CD4-positive, alpha-beta T cell treated with Interleukin-1 beta for 1 hour (primary cell): ENCODE data around the gene NXN.

Source experiments
- DNase-seq, 2 donors: peaks; one replicate each; pipeline ENCODE4 v3.0.0-alpha.2; 2020 to 2022

NXN gene

GRCh38 chr17:979539-980405, at the start of gene NXN:
Gene NXN (minus strand): TSS chr17:979776.
- DNase-seq = peak; percentile 81 to 85

GRCh38 chr17:1027044-1027443, 47.5 kb upstream of the NXN start:
- no peak for DNase-seq

- DNase-seq = no peak
These were observed 47.0 kb upstream of the NXN start for GRCh38 chr17:1026599-1026975.

GRCh38 chr17:1025733-1026598, 46.4 kb upstream of the NXN start:
- no peak for DNase-seq

- DNase-seq = no peak
These were observed 44.5 kb upstream of the NXN start for GRCh38 chr17:1024076-1024475.

- no peak for DNase-seq
These were observed 42.9 kb upstream of the NXN start for GRCh38 chr17:1022278-1023024.

GRCh38 chr17:1021147-1021546, 41.6 kb upstream of the NXN start:
- DNase-seq = no peak

- no peak for DNase-seq
These were observed 39.9 kb upstream of the NXN start for GRCh38 chr17:1019451-1019850.

- no peak for DNase-seq
These were observed 39.0 kb upstream of the NXN start for GRCh38 chr17:1018547-1018946.

GRCh38 chr17:1013729-1014090, 34.1 kb upstream of the NXN start:
- no peak for DNase-seq

GRCh38 chr17:1012823-1013728, 33.5 kb upstream of the NXN start:
- no peak for DNase-seq

GRCh38 chr17:1011760-1012735, 32.5 kb upstream of the NXN start:
- no peak for DNase-seq

- DNase-seq = no peak
These were observed 31.6 kb upstream of the NXN start for GRCh38 chr17:1011138-1011537.

GRCh38 chr17:1010586-1010985, 31.0 kb upstream of the NXN start:
- DNase-seq = no peak

GRCh38 chr17:1010086-1010450, 30.5 kb upstream of the NXN start:
- no peak for DNase-seq

GRCh38 chr17:1009229-1010085, 29.9 kb upstream of the NXN start:
- DNase-seq = no peak

GRCh38 chr17:1008008-1008761, 28.6 kb upstream of the NXN start:
- DNase-seq = no peak

GRCh38 chr17:1007310-1008007, 27.9 kb upstream of the NXN start:
- DNase-seq = no peak

- DNase-seq = no peak
These were observed 26.5 kb upstream of the NXN start for GRCh38 chr17:1006054-1006453.
